ENCODE measurements around the gene SRP9. TPM values are rescaled to one million over a fixed set of nuclear protein-coding genes. Genes with fewer than 3 reads are reported as not detected.

The SRP9 gene
- polyA plus RNA-seq, 1 donor (not counting 4 experiments of a cell fraction or from before 2014, with no cell fraction given): 441 TPM

DNA sequence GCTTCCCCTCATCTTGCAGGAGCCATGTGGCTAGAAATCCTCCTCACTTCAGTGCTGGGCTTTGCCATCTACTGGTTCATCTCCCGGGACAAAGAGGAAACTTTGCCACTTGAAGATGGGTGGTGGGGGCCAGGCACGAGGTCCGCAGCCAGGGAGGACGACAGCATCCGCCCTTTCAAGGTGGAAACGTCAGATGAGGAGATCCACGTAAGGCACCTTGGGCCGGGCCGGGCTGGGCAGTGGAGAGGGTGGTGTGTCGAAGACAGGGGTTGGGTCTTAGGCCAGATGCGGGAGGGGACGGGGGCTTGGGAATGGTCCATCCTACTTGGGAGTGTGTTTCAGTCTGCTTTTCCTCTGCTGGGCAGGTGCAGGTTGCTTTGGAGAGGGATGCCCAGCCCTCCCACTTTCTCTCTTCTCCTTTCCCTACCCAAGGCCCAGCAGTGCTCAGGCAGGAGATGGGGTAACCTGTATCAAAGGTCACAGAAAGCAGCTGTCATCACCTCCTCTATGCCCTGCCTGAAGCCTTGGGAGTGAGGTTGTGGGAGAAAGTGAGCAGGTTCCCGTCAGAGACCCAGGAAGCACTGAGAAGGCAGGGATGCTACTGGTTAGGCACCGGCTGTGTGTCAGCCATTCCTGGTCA lies 51.2 kb downstream of the SRP9 start:
- Histone ChIP-seq H3K9me1 (ENCODE audit: control insufficient read depth, extremely low read depth, insufficient read depth, low read length) (peaks cover 3% of the 10 kb centered on the region), H3K27me3 (ENCODE audit: control insufficient read depth, extremely low read depth, insufficient read depth, low read length) (no peaks in the 10 kb centered on the region), H3K9ac (ENCODE audit: control insufficient read depth, extremely low read depth, insufficient read depth, low read length) (no peak overlapping the region), H3K36me3 (ENCODE audit: control insufficient read depth in 2 of 2, extremely low read depth in 1 of 2, insufficient read depth in 2 of 2, low read length in 2 of 2) (no peaks in the 10 kb centered on the region), H3K4me3 (ENCODE audit: control insufficient read depth in 2 of 3, extremely low read depth in 1 of 3, insufficient read depth in 2 of 3, low read depth in 1 of 3, low read length in 3 of 3) (no peak overlapping the region), H3K9me3 (ENCODE audit: control insufficient read depth, low read depth, low read length) (no peaks in the 10 kb centered on the region), H3K4me2 (ENCODE audit: control insufficient read depth, extremely low read depth, insufficient read depth, low read depth, low read length) (no peak overlapping the region), H3K79me2 (ENCODE audit: control insufficient read depth, insufficient read depth, low read length) (no peaks in the 10 kb centered on the region), H3K27ac (ENCODE audit: control insufficient read depth, insufficient read depth, low read length) (no peak overlapping the region), H2AFZ (ENCODE audit: control insufficient read depth, low read length) (no peak overlapping the region), H4K20me1 (ENCODE audit: control insufficient read depth, extremely low read depth, insufficient read depth, low read length) (no peaks in the 10 kb centered on the region), H3K4me1 (ENCODE audit: control insufficient read depth, extremely low read depth, insufficient read depth, low read length) (peaks cover 3% of the 10 kb centered on the region)
- FAIRE-seq (no peak), DNase-seq (ENCODE audit: low read depth, low spot score) (no peak)
- TF ChIP-seq CTCF (optimal IDR thresholded peaks at IDR 0.05 in 1 of 3, IDR thresholded peaks at IDR 0.05 in 1 of 3, conservative IDR thresholded peaks at IDR 0.05 in 1 of 3; ENCODE audit: extremely low read depth in 1 of 3, insufficient read depth in 2 of 3, low read length in 3 of 3): no peak
- no peak for TF ChIP-seq EZH2 (IDR thresholded peaks at IDR 0.05; ENCODE audit: low read length)
- dilution Hi-C loops (cut with MboI; ENCODE audit: extremely low pct_ligation_motif_present, low sequenced_read_pairs): no loop called here

- no peak overlapping the region for H3K27ac ChIP-seq (ENCODE audit: control insufficient read depth, insufficient read depth, low read length)
- no peak overlapping the region for H3K9ac ChIP-seq (ENCODE audit: control insufficient read depth, extremely low read depth, insufficient read depth, low read length)
- no peaks in the 10 kb centered on the region for H3K36me3 ChIP-seq (ENCODE audit: control insufficient read depth in 2 of 2, extremely low read depth in 1 of 2, insufficient read depth in 2 of 2, low read length in 2 of 2)
- no peak overlapping the region for H2AFZ ChIP-seq (ENCODE audit: control insufficient read depth, low read length)
- FAIRE-seq (no peak), DNase-seq (ENCODE audit: low read depth, low spot score) (no peak)
- H3K79me2 ChIP-seq (ENCODE audit: control insufficient read depth, insufficient read depth, low read length): no peaks in the 10 kb centered on the region
- H3K9me1 ChIP-seq (ENCODE audit: control insufficient read depth, extremely low read depth, insufficient read depth, low read length): peaks cover 3% of the 10 kb centered on the region
- no peak for TF ChIP-seq CTCF (optimal IDR thresholded peaks at IDR 0.05 in 1 of 3, IDR thresholded peaks at IDR 0.05 in 1 of 3, conservative IDR thresholded peaks at IDR 0.05 in 1 of 3; ENCODE audit: extremely low read depth in 1 of 3, insufficient read depth in 2 of 3, low read length in 3 of 3)
- TF ChIP-seq EZH2 (IDR thresholded peaks at IDR 0.05; ENCODE audit: low read length): no peak
- H3K4me2 ChIP-seq (ENCODE audit: control insufficient read depth, extremely low read depth, insufficient read depth, low read depth, low read length): no peak overlapping the region
- no peaks in the 10 kb centered on the region for H4K20me1 ChIP-seq (ENCODE audit: control insufficient read depth, extremely low read depth, insufficient read depth, low read length)
- no peaks in the 10 kb centered on the region for H3K9me3 ChIP-seq (ENCODE audit: control insufficient read depth, low read depth, low read length)
- no peaks in the 10 kb centered on the region for H3K27me3 ChIP-seq (ENCODE audit: control insufficient read depth, extremely low read depth, insufficient read depth, low read length)
- dilution Hi-C loops (cut with MboI; ENCODE audit: extremely low pct_ligation_motif_present, low sequenced_read_pairs): no loop called here
- H3K4me3 ChIP-seq (ENCODE audit: control insufficient read depth in 2 of 3, extremely low read depth in 1 of 3, insufficient read depth in 2 of 3, low read depth in 1 of 3, low read length in 3 of 3): no peak overlapping the region
- H3K4me1 ChIP-seq (ENCODE audit: control insufficient read depth, extremely low read depth, insufficient read depth, low read length): peaks cover 3% of the 10 kb centered on the region
Observed at GRCh38 chr1:225830841-225831240, 53.2 kb downstream of the SRP9 start.
